HG03135 (cell line): ENCODE data around the gene ARHGEF39.
"Not testable (repeated sequence)": the region's sequence is repeated elsewhere in the genome, so short reads cannot be mapped to it uniquely, and the experiment has no call there.

Experiments
- ATAC-seq: cut with Tn5 transposase; IDR thresholded peaks from one replicate; pipeline ENCODE4 v1.9.1; 2021; ENCODE audit warnings: mild to moderate bottlenecking, moderate library complexity; ENCODE audit not compliant: unreplicated experiment

ARHGEF39 gene

GRCh38 chr9:35653611-35654010 lies 11.4 kb downstream of the ARHGEF39 start:
- ATAC-seq = no peak

- no peak for ATAC-seq
These were observed 12.2 kb downstream of the ARHGEF39 start for GRCh38 chr9:35652829-35653209.

GRCh38 chr9:35651956-35652828 lies 12.8 kb downstream of the ARHGEF39 start:
- no peak for ATAC-seq

GRCh38 chr9:35650341-35651158 lies 14.4 kb downstream of the ARHGEF39 start, which contains the start of gene SIT1:
Gene SIT1, minus strand, starts transcription at chr9:35650931. Its CDS starts 78 bp downstream, at chr9:35650853.
- ATAC-seq = no peak

- no peak for ATAC-seq
These were observed 15.3 kb downstream of the ARHGEF39 start for GRCh38 chr9:35649431-35650340.

- peak; percentile 85 for ATAC-seq
These were observed 18.3 kb downstream of the ARHGEF39 start for GRCh38 chr9:35646533-35647265.

- peak; percentile 4 for ATAC-seq
These were observed 18.9 kb downstream of the ARHGEF39 start for GRCh38 chr9:35646153-35646532.

GRCh38 chr9:35645736-35646135 lies 19.3 kb downstream of the ARHGEF39 start:
- ATAC-seq = not testable (repeated sequence)

- ATAC-seq = no peak
These were observed 21.9 kb downstream of the ARHGEF39 start for GRCh38 chr9:35643046-35643445.

GRCh38 chr9:35641478-35641877 lies 23.5 kb downstream of the ARHGEF39 start:
- not testable (repeated sequence) for ATAC-seq

GRCh38 chr9:35640431-35640830 lies 24.6 kb downstream of the ARHGEF39 start:
- ATAC-seq = not testable (repeated sequence)

GRCh38 chr9:35639631-35640030 lies 25.4 kb downstream of the ARHGEF39 start:
- no peak for ATAC-seq

GRCh38 chr9:35639225-35639624 lies 25.8 kb downstream of the ARHGEF39 start:
- not testable (repeated sequence) for ATAC-seq

GRCh38 chr9:35638751-35639150 lies 26.2 kb downstream of the ARHGEF39 start:
- not testable (repeated sequence) for ATAC-seq

- not testable (repeated sequence) for ATAC-seq
These were observed 27.5 kb downstream of the ARHGEF39 start for GRCh38 chr9:35637427-35637955.

GRCh38 chr9:35636877-35637246 lies 28.1 kb downstream of the ARHGEF39 start:
- not testable (repeated sequence) for ATAC-seq

GRCh38 chr9:35636135-35636876 lies 28.7 kb downstream of the ARHGEF39 start:
- ATAC-seq = no peak

GRCh38 chr9:35635730-35636129 lies 29.3 kb downstream of the ARHGEF39 start:
- ATAC-seq = no peak

GRCh38 chr9:35629597-35629996 lies 35.4 kb downstream of the ARHGEF39 start:
- ATAC-seq = no peak
